ENCODE data around the gene ARRDC4.

The ARRDC4 gene

GRCh38 chr15:98002419-98002818 lies 41.9 kb downstream of the ARRDC4 start:
- no peak for DNase-seq (ENCODE audit: low read depth in 2 of 2)
- no peak for TF ChIP-seq CTCF (IDR thresholded peaks at IDR 0.05; ENCODE audit: low read depth, low read length)
- no peak overlapping the region for H3K4me3 ChIP-seq (replicated peaks in 1 of 2; ENCODE audit: low read depth in 2 of 2, low read length in 2 of 2)

- TF ChIP-seq CTCF (IDR thresholded peaks at IDR 0.05; ENCODE audit: low read depth, low read length) = no peak
- H3K4me3 ChIP-seq (replicated peaks in 1 of 2; ENCODE audit: low read depth in 2 of 2, low read length in 2 of 2) = no peak overlapping the region
- no peak for DNase-seq (ENCODE audit: low read depth in 2 of 2)
Measured at GRCh38 chr15:98002866-98003265, 42.4 kb downstream of the ARRDC4 start.

GRCh38 chr15:98003518-98003917 lies 43.0 kb downstream of the ARRDC4 start:
- no peak for DNase-seq (ENCODE audit: low read depth in 2 of 2)
- no peak for TF ChIP-seq CTCF (IDR thresholded peaks at IDR 0.05; ENCODE audit: low read depth, low read length)
- H3K4me3 ChIP-seq (replicated peaks in 1 of 2; ENCODE audit: low read depth in 2 of 2, low read length in 2 of 2) = no peak overlapping the region

GRCh38 chr15:98003996-98004395 lies 43.5 kb downstream of the ARRDC4 start:
- H3K4me3 ChIP-seq (replicated peaks in 1 of 2; ENCODE audit: low read depth in 2 of 2, low read length in 2 of 2) = no peak overlapping the region
- TF ChIP-seq CTCF (IDR thresholded peaks at IDR 0.05; ENCODE audit: low read depth, low read length) = no peak
- DNase-seq (ENCODE audit: low read depth in 2 of 2) = no peak

GRCh38 chr15:98005659-98006058 lies 45.2 kb downstream of the ARRDC4 start:
- no peak for TF ChIP-seq CTCF (IDR thresholded peaks at IDR 0.05; ENCODE audit: low read depth, low read length)
- DNase-seq (ENCODE audit: low read depth in 2 of 2) = no peak
- no peak overlapping the region for H3K4me3 ChIP-seq (replicated peaks in 1 of 2; ENCODE audit: low read depth in 2 of 2, low read length in 2 of 2)

- H3K4me3 ChIP-seq (replicated peaks in 1 of 2; ENCODE audit: low read depth in 2 of 2, low read length in 2 of 2) = no peak overlapping the region
- DNase-seq (ENCODE audit: low read depth in 2 of 2) = no peak
- no peak for TF ChIP-seq CTCF (IDR thresholded peaks at IDR 0.05; ENCODE audit: low read depth, low read length)
Measured at GRCh38 chr15:98009169-98009568, 48.7 kb downstream of the ARRDC4 start.

- TF ChIP-seq CTCF (IDR thresholded peaks at IDR 0.05; ENCODE audit: low read depth, low read length) = no peak
- no peak for DNase-seq (ENCODE audit: low read depth in 2 of 2)
- H3K4me3 ChIP-seq (replicated peaks in 1 of 2; ENCODE audit: low read depth in 2 of 2, low read length in 2 of 2) = no peak overlapping the region
Measured at GRCh38 chr15:98009971-98010370, 49.5 kb downstream of the ARRDC4 start.

Measured in cardiac fibroblast (primary cell).